ENCODE measurements around the gene ZFP36L2.

ZFP36L2 gene

DNA sequence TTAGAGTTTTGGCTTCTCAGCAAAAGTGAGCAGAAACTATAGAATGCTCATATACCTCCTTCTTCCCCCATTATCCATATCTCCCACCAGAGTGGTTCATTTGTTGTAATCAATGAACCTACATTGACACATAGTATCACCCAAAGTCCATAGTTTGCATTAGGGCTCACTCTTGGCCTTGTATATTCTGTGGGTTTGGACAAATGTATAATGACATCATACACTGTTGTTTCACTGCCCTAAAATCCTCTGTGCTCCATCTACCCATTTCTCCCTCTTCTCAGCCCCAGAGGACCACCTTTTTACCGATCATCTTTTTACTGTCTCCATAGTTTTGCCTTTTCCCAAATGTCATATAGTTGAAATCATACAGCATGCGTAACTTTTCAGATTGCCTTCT lies 24.1 kb downstream of the ZFP36L2 start:
- no peak overlapping the region for H2BK12ac ChIP-seq (ENCODE audit: low read length in 2 of 2)
- no peak overlapping the region for H3K4me3 ChIP-seq (ENCODE audit: insufficient read depth in 1 of 2, low read depth in 1 of 2, low read length in 2 of 2)
- no peak overlapping the region for H4K8ac ChIP-seq (ENCODE audit: low read length)
- no peak overlapping the region for H3K4ac ChIP-seq (ENCODE audit: low read depth in 1 of 2, low read length in 2 of 2)
- H3K4me1 ChIP-seq (ENCODE audit: control insufficient read depth, insufficient read depth, low read depth, low read length), result peaks cover 21% of the 10 kb centered on the region
- no peak overlapping the region for H3K18ac ChIP-seq (ENCODE audit: low read depth in 1 of 2, low read length in 2 of 2)
- H3K27ac ChIP-seq (ENCODE audit: low read length, poor library complexity, severe bottlenecking), result no peak overlapping the region
- no peak overlapping the region for H2BK120ac ChIP-seq (ENCODE audit: low read depth, low read length)
- H3K14ac ChIP-seq (ENCODE audit: low read length in 2 of 2), result no peak overlapping the region
- no peak overlapping the region for H3K9ac ChIP-seq (ENCODE audit: low read length)
- no peaks in the 10 kb centered on the region for H3K9me3 ChIP-seq (ENCODE audit: control insufficient read depth, low read length)
- H3K79me1 ChIP-seq (replicated peaks; ENCODE audit: low read length, poor library complexity, severe bottlenecking), result no peaks in the 10 kb centered on the region
- no peak overlapping the region for H4K91ac ChIP-seq (ENCODE audit: low read length)
- no peak overlapping the region for H3K4me2 ChIP-seq (ENCODE audit: low read length, poor library complexity, severe bottlenecking)
- 99% methylated on average over 2 of the region's 2 CpGs for WGBS
- H2BK15ac ChIP-seq (ENCODE audit: low read depth, poor library complexity, severe bottlenecking), result no peak overlapping the region
- no peak overlapping the region for H2BK5ac ChIP-seq (ENCODE audit: low read depth, low read length, poor library complexity, severe bottlenecking)
- H3K36me3 ChIP-seq (ENCODE audit: control insufficient read depth in 1 of 2, insufficient read depth in 2 of 2, low read depth in 1 of 2, low read length in 2 of 2), result no peaks in the 10 kb centered on the region
- DNase-seq, result no peak
- no peak overlapping the region for H3K23ac ChIP-seq (ENCODE audit: low read length in 2 of 2)
- no peak overlapping the region for H2AK5ac ChIP-seq (ENCODE audit: low read length, severe bottlenecking)
- H3K27me3 ChIP-seq (ENCODE audit: control insufficient read depth in 1 of 2, insufficient read depth in 1 of 2, low read length in 2 of 2), result no peaks in the 10 kb centered on the region
- no peak overlapping the region for H2AFZ ChIP-seq (ENCODE audit: low read depth, low read length)

DNA sequence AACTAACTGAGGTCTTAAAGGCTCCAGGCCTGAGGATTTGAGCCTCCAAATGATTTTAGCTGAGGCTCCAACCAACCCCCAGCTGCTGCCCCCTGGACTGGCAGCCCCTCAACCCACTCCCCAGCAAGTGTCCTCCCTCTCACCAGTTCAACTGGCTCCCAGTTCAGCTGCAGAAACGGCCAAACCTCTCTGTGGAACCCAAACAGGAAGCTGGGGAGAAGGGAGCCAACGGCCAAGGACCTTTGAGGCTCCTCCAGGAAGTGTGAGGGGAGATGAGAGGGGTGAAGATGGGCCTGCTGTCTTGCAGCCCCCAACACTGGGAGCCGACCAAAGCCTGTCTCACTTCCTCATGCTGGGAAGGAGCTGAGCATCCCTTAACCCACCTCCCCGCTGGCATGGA lies 24.9 kb downstream of the ZFP36L2 start:
- Histone ChIP-seq H3K23ac (ENCODE audit: low read length in 2 of 2) (no peak overlapping the region), H3K4me3 (ENCODE audit: insufficient read depth in 1 of 2, low read depth in 1 of 2, low read length in 2 of 2) (no peak overlapping the region), H3K4me1 (ENCODE audit: control insufficient read depth, insufficient read depth, low read depth, low read length) (peaks cover 27% of the 10 kb centered on the region), H3K18ac (ENCODE audit: low read depth in 1 of 2, low read length in 2 of 2) (no peak overlapping the region), H3K36me3 (ENCODE audit: control insufficient read depth in 1 of 2, insufficient read depth in 2 of 2, low read depth in 1 of 2, low read length in 2 of 2) (no peaks in the 10 kb centered on the region), H3K4ac (ENCODE audit: low read depth in 1 of 2, low read length in 2 of 2) (no peak overlapping the region), H3K9ac (ENCODE audit: low read length) (no peak overlapping the region), H3K14ac (ENCODE audit: low read length in 2 of 2) (no peak overlapping the region), H3K9me3 (ENCODE audit: control insufficient read depth, low read length) (no peaks in the 10 kb centered on the region), H4K8ac (ENCODE audit: low read length) (no peak overlapping the region), H3K79me1 (replicated peaks; ENCODE audit: low read length, poor library complexity, severe bottlenecking) (no peaks in the 10 kb centered on the region), H3K4me2 (ENCODE audit: low read length, poor library complexity, severe bottlenecking) (no peak overlapping the region), H2BK12ac (ENCODE audit: low read length in 2 of 2) (no peak overlapping the region), H2AK5ac (ENCODE audit: low read length, severe bottlenecking) (peak overlapping the region; percentile 64), H2BK5ac (ENCODE audit: low read depth, low read length, poor library complexity, severe bottlenecking) (no peak overlapping the region), H3K27me3 (ENCODE audit: control insufficient read depth in 1 of 2, insufficient read depth in 1 of 2, low read length in 2 of 2) (no peaks in the 10 kb centered on the region), H2AFZ (ENCODE audit: low read depth, low read length) (no peak overlapping the region), H3K27ac (ENCODE audit: low read length, poor library complexity, severe bottlenecking) (no peak overlapping the region), H4K91ac (ENCODE audit: low read length) (no peak overlapping the region), H2BK15ac (ENCODE audit: low read depth, poor library complexity, severe bottlenecking) (no peak overlapping the region), H2BK120ac (ENCODE audit: low read depth, low read length) (no peak overlapping the region)
- no peak for DNase-seq
- 68% methylated on average over 4 of the region's 4 CpGs for WGBS

- peaks cover 26% of the 10 kb centered on the region for H3K4me1 ChIP-seq (ENCODE audit: control insufficient read depth, insufficient read depth, low read depth, low read length)
- no peak for DNase-seq
- 94% methylated on average over 7 of the region's 7 CpGs for whole genome bisulfite sequencing
- H3K27me3 ChIP-seq (ENCODE audit: control insufficient read depth in 1 of 2, insufficient read depth in 1 of 2, low read length in 2 of 2), result no peaks in the 10 kb centered on the region
- H2BK12ac ChIP-seq (ENCODE audit: low read length in 2 of 2), result no peak overlapping the region
- no peaks in the 10 kb centered on the region for H3K9me3 ChIP-seq (ENCODE audit: control insufficient read depth, low read length)
- H3K18ac ChIP-seq (ENCODE audit: low read depth in 1 of 2, low read length in 2 of 2), result no peak overlapping the region
- no peak overlapping the region for H2BK120ac ChIP-seq (ENCODE audit: low read depth, low read length)
- no peak overlapping the region for H4K91ac ChIP-seq (ENCODE audit: low read length)
- no peak overlapping the region for H3K27ac ChIP-seq (ENCODE audit: low read length, poor library complexity, severe bottlenecking)
- no peak overlapping the region for H2AFZ ChIP-seq (ENCODE audit: low read depth, low read length)
- H3K23ac ChIP-seq (ENCODE audit: low read length in 2 of 2), result no peak overlapping the region
- H3K4me2 ChIP-seq (ENCODE audit: low read length, poor library complexity, severe bottlenecking), result no peak overlapping the region
- H3K14ac ChIP-seq (ENCODE audit: low read length in 2 of 2), result no peak overlapping the region
- no peak overlapping the region for H3K9ac ChIP-seq (ENCODE audit: low read length)
- H3K79me1 ChIP-seq (replicated peaks; ENCODE audit: low read length, poor library complexity, severe bottlenecking), result no peaks in the 10 kb centered on the region
- H2BK15ac ChIP-seq (ENCODE audit: low read depth, poor library complexity, severe bottlenecking), result no peak overlapping the region
- H2BK5ac ChIP-seq (ENCODE audit: low read depth, low read length, poor library complexity, severe bottlenecking), result no peak overlapping the region
- no peak overlapping the region for H3K4me3 ChIP-seq (ENCODE audit: insufficient read depth in 1 of 2, low read depth in 1 of 2, low read length in 2 of 2)
- no peak overlapping the region for H3K4ac ChIP-seq (ENCODE audit: low read depth in 1 of 2, low read length in 2 of 2)
- peak overlapping the region; percentile 16 for H2AK5ac ChIP-seq (ENCODE audit: low read length, severe bottlenecking)
- H4K8ac ChIP-seq (ENCODE audit: low read length), result no peak overlapping the region
- H3K36me3 ChIP-seq (ENCODE audit: control insufficient read depth in 1 of 2, insufficient read depth in 2 of 2, low read depth in 1 of 2, low read length in 2 of 2), result no peaks in the 10 kb centered on the region
Observed at GRCh38 chr2:43201016-43201415, 25.4 kb downstream of the ZFP36L2 start.

DNA sequence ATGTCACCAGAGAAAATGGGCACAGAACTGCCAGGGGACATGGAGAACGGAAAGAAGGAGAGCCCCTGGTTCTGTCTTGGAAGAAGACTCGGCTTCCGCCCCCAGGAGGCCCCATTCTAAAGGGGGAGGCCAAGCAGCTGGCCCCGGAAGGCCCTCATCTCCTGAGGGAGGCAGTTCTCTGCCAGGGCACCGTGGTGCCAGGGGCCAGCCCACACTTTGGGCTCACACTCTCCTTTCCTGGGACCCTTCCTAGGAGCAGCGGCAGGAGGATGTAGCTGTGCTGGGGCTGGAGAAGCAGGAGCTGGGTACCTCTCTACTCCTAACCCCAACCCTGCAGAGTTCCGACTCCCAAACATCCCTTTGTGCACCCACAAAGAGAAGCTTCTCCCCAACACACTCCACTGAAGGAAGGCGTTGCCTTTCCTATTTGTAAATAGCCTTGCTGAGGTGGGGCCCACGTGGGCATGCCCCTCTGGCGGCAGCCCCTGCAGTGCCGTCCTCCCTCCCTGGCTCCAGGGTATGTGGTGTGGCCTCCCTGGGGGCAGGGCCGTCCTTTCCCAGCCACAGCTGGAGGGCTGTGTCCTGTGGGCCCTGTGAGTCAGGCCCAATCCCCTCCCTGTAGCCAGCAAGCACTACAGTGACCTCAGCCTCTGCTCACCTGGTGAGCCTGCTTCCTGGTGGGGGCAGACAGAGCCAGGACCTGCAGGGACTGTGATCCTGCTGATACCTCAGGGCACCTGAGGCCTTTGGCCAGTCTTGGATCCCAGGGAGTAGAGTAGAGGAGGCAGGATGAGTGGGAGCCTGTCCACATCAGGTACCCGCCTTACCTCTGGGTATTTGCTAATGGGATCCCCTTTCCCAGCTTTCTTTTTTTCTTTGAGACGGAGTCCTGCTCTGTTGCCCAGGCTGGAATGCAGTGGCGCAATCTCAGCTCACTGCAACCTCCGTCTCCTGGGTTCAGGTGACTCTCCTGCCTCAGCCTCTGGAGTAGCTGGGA lies 26.6 kb downstream of the ZFP36L2 start:
- WGBS, result 70% methylated on average over 13 of the region's 16 CpGs
- H3K4me1 ChIP-seq (ENCODE audit: control insufficient read depth, insufficient read depth, low read depth, low read length), result peaks cover 30% of the 10 kb centered on the region

More for the DNA sequence above, 26.6 kb downstream of the ZFP36L2 start:
- no peak overlapping the region for H3K4me3 ChIP-seq (ENCODE audit: insufficient read depth in 1 of 2, low read depth in 1 of 2, low read length in 2 of 2)
- H2AFZ ChIP-seq (ENCODE audit: low read depth, low read length), result no peak overlapping the region
- peak overlapping the region; percentile 19 for H4K91ac ChIP-seq (ENCODE audit: low read length)
- no peak overlapping the region for H3K4ac ChIP-seq (ENCODE audit: low read depth in 1 of 2, low read length in 2 of 2)
- H2BK15ac ChIP-seq (ENCODE audit: low read depth, poor library complexity, severe bottlenecking), result peak overlapping the region; percentile 70
- no peaks in the 10 kb centered on the region for H3K79me1 ChIP-seq (replicated peaks; ENCODE audit: low read length, poor library complexity, severe bottlenecking)
- H3K23ac ChIP-seq (ENCODE audit: low read length in 2 of 2), result no peak overlapping the region
- no peak overlapping the region for H2BK120ac ChIP-seq (ENCODE audit: low read depth, low read length)
- H3K36me3 ChIP-seq (ENCODE audit: control insufficient read depth in 1 of 2, insufficient read depth in 2 of 2, low read depth in 1 of 2, low read length in 2 of 2), result no peaks in the 10 kb centered on the region
- H2BK12ac ChIP-seq (ENCODE audit: low read length in 2 of 2), result peak overlapping the region; percentile 89 to 90
- H3K27ac ChIP-seq (ENCODE audit: low read length, poor library complexity, severe bottlenecking), result peak overlapping the region; percentile 4
- no peak overlapping the region for H3K4me2 ChIP-seq (ENCODE audit: low read length, poor library complexity, severe bottlenecking)
- DNase-seq, result peak; percentile 24
- peak overlapping the region in 1 of 2 experiments; percentile 5 for H3K14ac ChIP-seq (ENCODE audit: low read length in 2 of 2)
- H2BK5ac ChIP-seq (ENCODE audit: low read depth, low read length, poor library complexity, severe bottlenecking), result peak overlapping the region; percentile 50
- H3K9ac ChIP-seq (ENCODE audit: low read length), result no peak overlapping the region
- peak overlapping the region; percentile 29 for H2AK5ac ChIP-seq (ENCODE audit: low read length, severe bottlenecking)
- peak overlapping the region; percentile 59 for H4K8ac ChIP-seq (ENCODE audit: low read length)
- no peaks in the 10 kb centered on the region for H3K9me3 ChIP-seq (ENCODE audit: control insufficient read depth, low read length)
- no peaks in the 10 kb centered on the region for H3K27me3 ChIP-seq (ENCODE audit: control insufficient read depth in 1 of 2, insufficient read depth in 1 of 2, low read length in 2 of 2)
- peak overlapping the region in 1 of 2 experiments; percentile 8 for H3K18ac ChIP-seq (ENCODE audit: low read depth in 1 of 2, low read length in 2 of 2)
